D721Med (cell line): ENCODE data around the gene TNIP1.

Experiments used
- DNase-seq: peaks from one replicate; pipeline ENCODE4 v3.0.0; 2011; ENCODE audit warnings: low spot score; ENCODE audit not compliant: insufficient read length
- FAIRE-seq: peaks from 2 replicates; lab custom pipeline; 2011; peaks lifted over from hg19 to GRCh38; lab: Jason Lieb, UNC
- CTCF ChIP-seq: IDR thresholded peaks from 2 replicates; pipeline ENCODE4 v1.5.1; 2012; ENCODE audit warnings: mild to moderate bottlenecking, control low read depth; ENCODE audit not compliant: insufficient read depth; ENCODE audit errors: missing control alignments

TNIP1 gene

GRCh38 chr5:151097820-151098767, 17.3 kb upstream of the TNIP1 start:
- FAIRE-seq (no peak), DNase-seq (no peak)
- TF ChIP-seq CTCF = no peak

DNA sequence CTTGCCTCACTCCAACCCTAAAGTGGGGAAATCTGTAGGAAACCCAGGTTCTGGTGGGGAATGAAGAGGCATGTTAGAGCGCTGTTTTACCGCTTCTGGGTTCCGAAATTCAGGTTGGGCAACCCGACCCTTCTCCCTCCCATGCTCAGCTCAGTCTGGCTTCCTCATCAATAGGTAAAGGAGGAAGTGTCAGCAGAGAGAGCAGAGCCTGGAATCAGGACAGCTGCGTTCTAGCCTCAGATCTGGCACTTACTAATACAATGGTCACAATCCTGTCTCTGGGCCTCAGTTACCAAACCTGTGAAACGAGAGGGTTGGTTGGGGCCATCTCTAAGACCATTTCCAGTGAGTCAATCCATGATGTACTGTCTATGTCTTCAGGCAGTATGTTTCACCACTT, 16.2 kb upstream of the TNIP1 start:
- DNase-seq (no peak), FAIRE-seq (no peak)
- no peak for TF ChIP-seq CTCF

- DNase-seq (no peak), FAIRE-seq (no peak)
- TF ChIP-seq CTCF = no peak
Observed at GRCh38 chr5:151096001-151096373, 15.2 kb upstream of the TNIP1 start.

DNA sequence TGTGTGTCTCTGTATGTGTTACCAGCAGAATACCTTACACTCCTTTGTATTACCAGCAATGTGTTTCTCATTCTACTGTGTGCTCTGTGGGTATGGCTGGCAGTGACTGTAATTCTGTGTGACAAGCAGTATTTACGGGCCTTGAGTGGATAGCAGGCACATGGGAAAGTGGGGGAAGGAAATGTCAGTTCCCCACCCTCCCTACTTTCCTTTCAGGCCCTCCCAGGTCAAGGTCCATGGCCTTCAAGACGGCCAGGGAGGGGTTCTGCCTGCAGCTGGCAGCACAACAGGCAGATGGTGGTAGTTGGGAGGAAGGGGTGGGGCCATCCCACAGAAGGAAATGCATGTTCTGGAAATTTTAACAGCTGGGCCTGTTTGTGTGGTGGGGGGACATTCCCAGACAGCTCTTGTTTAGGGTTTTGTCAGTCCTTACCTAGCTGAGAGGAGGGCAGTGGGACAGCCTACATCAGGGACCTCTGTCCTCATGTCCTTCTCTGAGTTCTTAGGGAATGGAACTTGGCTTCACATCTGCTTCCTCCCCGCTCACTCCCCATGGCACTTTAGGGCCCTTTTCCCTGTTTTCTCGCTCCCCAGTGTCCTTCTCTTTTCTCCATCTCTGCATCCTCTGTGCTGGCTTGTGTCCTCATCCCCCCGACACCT, 14.6 kb upstream of the TNIP1 start:
- DNase-seq (no peak), FAIRE-seq (no peak)
- TF ChIP-seq CTCF = no peak

- DNase-seq (no peak), FAIRE-seq (no peak)
- TF ChIP-seq CTCF = no peak
Observed at GRCh38 chr5:151094852-151095245, 14.0 kb upstream of the TNIP1 start.

- DNase-seq (no peak), FAIRE-seq (no peak)
Observed at GRCh38 chr5:151094030-151094851, 13.4 kb upstream of the TNIP1 start.

More at GRCh38 chr5:151094030-151094851, 13.4 kb upstream of the TNIP1 start:
- no peak for TF ChIP-seq CTCF
